ENCODE results near the gene REV1.

REV1 gene

DNA sequence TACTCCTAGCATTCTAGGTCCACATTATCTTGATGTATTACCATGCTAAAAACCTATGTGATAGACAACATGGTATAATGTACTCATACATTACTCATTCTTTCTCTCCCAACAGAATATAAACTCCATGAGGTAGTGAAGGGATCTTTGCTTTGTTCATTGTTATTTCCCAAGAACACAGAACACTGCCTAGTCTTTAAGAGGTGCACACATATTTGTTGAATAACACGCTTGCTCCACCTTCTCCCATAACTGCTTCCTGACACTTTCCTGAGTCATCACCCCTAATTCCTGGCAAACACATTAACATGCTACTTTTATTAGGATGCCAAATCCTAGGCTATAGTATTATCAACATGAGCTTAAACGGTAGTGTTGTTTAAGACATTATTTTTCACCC lies 41.3 kb downstream of the REV1 start:
- DNase-seq (ENCODE audit: low read depth in 2 of 2): no peak

- DNase-seq (ENCODE audit: low read depth in 2 of 2): no peak
Measured at GRCh38 chr2:99445065-99445464, 44.8 kb downstream of the REV1 start.

DNA sequence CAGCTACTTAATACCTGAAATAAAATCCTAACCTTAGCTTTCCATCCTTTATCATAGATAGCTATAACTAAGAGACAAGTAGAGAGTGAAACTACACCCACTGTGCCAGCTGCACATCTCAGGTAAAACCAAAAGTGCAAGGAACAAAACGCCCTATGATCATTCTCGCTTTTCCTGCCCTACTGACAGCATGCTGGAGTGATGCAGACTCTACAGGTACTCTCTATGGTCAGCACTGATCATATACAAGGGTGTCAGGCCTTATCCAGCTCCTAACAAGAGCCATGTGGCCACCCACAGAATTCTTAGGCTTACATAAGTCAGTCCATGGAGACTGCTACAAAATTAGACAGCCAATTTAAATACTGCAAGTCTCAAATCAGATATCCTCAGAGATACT lies 45.6 kb downstream of the REV1 start:
- DNase-seq (ENCODE audit: low read depth in 2 of 2): no peak

- DNase-seq (ENCODE audit: low read depth in 2 of 2): no peak
Measured at GRCh38 chr2:99442837-99443236, 47.0 kb downstream of the REV1 start.

GRCh38 chr2:99439971-99440505 lies 49.8 kb downstream of the REV1 start:
- no peak for DNase-seq (ENCODE audit: low read depth in 2 of 2)

DNA sequence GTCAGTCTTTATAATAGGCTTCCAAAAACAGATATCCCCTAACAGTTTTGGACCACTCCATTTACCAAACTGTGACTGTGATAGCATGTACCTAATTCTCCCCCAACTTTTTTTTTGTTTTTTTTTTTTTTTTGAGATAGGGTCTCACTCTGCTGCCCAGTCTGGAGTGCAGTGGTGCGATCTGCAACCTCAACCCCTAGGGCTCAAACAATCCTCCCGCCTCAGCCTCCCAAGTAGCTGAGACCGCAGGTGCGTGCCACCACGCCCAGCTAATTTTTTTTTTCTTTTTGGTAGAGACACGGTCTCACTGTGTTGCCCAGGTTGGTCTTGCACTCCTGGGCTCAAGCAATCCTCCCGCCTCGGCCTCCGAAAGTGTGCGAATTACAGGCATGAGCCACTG lies 52.9 kb downstream of the REV1 start:
- DNase-seq (ENCODE audit: low read depth in 2 of 2): no peak

GRCh38 chr2:99433340-99433739 lies 56.5 kb downstream of the REV1 start:
- DNase-seq (ENCODE audit: low read depth in 2 of 2): no peak

DNA sequence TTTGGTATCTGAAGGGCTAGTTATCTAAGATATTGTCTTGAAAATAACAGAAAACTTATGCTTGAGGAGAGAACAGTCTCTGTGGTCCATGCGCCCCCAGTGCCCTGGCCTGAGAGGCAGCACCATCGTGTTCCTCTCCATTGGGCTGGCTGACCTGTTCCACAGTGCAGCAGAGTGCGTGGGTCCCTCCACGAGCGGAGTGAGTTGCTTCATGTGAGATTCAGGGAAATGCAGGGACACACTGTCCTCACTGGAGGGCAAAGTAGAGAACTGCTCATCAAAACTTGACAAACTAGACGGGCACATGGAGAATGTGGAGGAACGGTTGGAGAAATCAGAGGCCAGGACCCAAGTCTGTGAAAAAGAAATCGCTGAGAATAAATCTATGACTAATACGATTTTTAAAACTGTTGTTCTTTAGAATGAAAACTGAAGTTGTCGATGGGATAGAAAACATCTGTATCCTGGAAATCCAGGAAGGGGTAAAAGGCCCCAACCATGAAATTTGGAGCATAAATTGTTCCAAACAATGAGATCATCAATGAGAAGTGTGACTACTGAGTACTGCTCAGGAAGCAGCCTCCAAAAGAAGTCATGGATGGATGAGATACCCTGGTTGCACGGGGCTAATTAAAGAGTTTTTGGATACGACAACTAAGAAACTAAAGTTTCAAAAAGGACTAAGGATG lies 58.1 kb downstream of the REV1 start:
- DNase-seq (ENCODE audit: low read depth in 2 of 2): no peak

- DNase-seq (ENCODE audit: low read depth in 2 of 2): no peak
Measured at GRCh38 chr2:99430614-99431291, 59.1 kb downstream of the REV1 start.

- DNase-seq (ENCODE audit: low read depth in 2 of 2): no peak
Measured at GRCh38 chr2:99425022-99425421, 64.8 kb downstream of the REV1 start.

GRCh38 chr2:99424371-99424770 lies 65.4 kb downstream of the REV1 start:
- no peak for DNase-seq (ENCODE audit: low read depth in 2 of 2)

DNA sequence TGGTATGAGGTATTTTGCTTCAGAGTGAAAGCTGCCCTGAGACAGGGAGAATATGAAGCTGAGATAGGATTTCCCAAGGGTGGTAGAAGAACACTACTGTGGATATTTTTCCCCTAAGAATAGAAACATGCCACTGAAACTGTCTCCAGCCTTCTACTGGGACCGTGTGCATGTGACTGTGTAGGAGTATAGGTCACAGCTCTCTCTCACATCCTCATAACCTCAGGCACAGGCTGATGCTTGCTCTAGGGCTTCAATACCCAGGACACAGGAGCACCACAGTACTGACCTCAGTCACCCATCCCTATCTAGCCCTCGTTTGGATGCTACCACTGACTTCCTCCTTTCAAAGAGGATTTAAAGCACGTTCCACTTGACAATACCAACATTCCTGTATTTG lies 67.2 kb downstream of the REV1 start:
- no peak for DNase-seq (ENCODE audit: low read depth in 2 of 2)

GRCh38 chr2:99421469-99421868 lies 68.3 kb downstream of the REV1 start:
- DNase-seq (ENCODE audit: low read depth in 2 of 2): no peak

GRCh38 chr2:99420751-99421299 lies 69.0 kb downstream of the REV1 start:
- no peak for DNase-seq (ENCODE audit: low read depth in 2 of 2)

GRCh38 chr2:99420031-99420430 lies 69.8 kb downstream of the REV1 start:
- DNase-seq (ENCODE audit: low read depth in 2 of 2): no peak

- no peak for DNase-seq (ENCODE audit: low read depth in 2 of 2)
Measured at GRCh38 chr2:99417396-99417795, 72.4 kb downstream of the REV1 start.

DNA sequence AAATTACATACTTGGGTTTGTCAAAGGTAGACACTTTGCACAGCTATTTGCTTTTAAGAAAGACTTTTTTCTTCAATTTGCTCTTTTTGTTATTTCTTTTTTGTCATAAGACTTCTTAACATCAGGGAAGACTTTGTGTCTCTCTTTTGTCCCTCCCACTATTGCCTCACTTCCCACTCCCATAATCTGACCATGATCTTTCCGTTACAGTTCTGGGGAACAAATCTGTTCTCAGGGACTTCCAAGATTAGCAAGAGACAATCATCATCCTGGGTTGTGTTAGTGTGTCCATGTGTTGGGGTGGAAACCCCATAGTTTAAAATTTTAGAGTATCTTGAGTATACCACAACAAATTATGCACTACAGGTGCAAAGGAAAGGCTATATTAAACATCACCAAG lies 75.3 kb downstream of the REV1 start:
- DNase-seq (ENCODE audit: low read depth in 2 of 2): no peak

- DNase-seq (ENCODE audit: low read depth in 2 of 2): no peak
Measured at GRCh38 chr2:99410276-99410675, 79.5 kb downstream of the REV1 start.

DNA sequence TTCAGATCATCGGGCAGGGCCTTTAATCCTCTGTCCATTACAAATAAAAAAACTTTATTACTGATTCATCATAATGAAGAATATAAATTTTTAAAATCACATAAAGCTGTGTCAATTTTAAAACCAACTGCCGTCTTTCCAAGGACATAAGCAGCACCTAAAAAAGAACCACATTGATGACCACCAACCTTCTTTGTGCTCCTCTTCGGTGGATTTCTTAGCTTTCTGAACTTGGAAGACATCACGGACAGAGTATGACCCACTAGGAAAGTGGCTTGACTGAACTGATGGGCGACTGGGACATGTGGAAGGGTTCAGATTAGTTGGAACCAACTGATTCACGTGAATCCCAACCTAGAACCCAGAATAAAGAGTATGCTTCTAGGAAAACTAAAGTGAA lies 83.7 kb downstream of the REV1 start:
- DNase-seq (ENCODE audit: low read depth in 2 of 2): no peak

- DNase-seq (ENCODE audit: low read depth in 2 of 2): no peak
Measured at GRCh38 chr2:99404797-99405669, 84.8 kb downstream of the REV1 start.

GRCh38 chr2:99404039-99404796 lies 85.6 kb downstream of the REV1 start:
- no peak for DNase-seq (ENCODE audit: low read depth in 2 of 2)
